GM12875 (cell line): ENCODE data around the gene PDLIM7.

Experiments
- H3K4me3 ChIP-seq: one replicate; pipeline ENCODE4 v1.5.1; 2011; ENCODE audit warnings: low read depth, low read length, control low read depth
- CTCF ChIP-seq: IDR thresholded peaks from 2 replicates; pipeline ENCODE4 v1.5.1; 2011; ENCODE audit warnings: low read depth, mild to moderate bottlenecking, control low read depth, inconsistent platforms, low read length, moderate library complexity, borderline replicate concordance; ENCODE audit not compliant: insufficient read depth

PDLIM7 gene

GRCh38 chr5:177474846-177475562 is 22.4 kb downstream of the PDLIM7 start:
- TF ChIP-seq CTCF, result no peak
- no peak overlapping the region for H3K4me3 ChIP-seq

- TF ChIP-seq CTCF, result no peak
- H3K4me3 ChIP-seq, result no peak overlapping the region
Observed at GRCh38 chr5:177474002-177474476, 23.4 kb downstream of the PDLIM7 start.

GRCh38 chr5:177473443-177474001 is 23.9 kb downstream of the PDLIM7 start, which contains the start of gene DBN1:
Gene DBN1 (minus strand): TSS chr5:177473634. CDS start chr5:177473521, 113 bp downstream.
- peak within 1 kb of the TSS; percentile 69 for H3K4me3 ChIP-seq
- no peak for TF ChIP-seq CTCF

GRCh38 chr5:177472460-177473442 is 24.7 kb downstream of the PDLIM7 start:
- no peak for TF ChIP-seq CTCF
- H3K4me3 ChIP-seq, result peak overlapping the region; percentile 69

GRCh38 chr5:177471610-177472356 is 25.6 kb downstream of the PDLIM7 start:
- TF ChIP-seq CTCF, result no peak
- peak overlapping the region; percentile 69 for H3K4me3 ChIP-seq

- no peak for TF ChIP-seq CTCF
- H3K4me3 ChIP-seq, result no peak overlapping the region
Observed at GRCh38 chr5:177470759-177471536, 26.5 kb downstream of the PDLIM7 start.
